ENCODE results near the gene ATN1.

The ATN1 gene

GRCh38 chr12:6921539-6921938 is 6.2 kb upstream of the ATN1 start:
- Histone ChIP-seq H3K4me3 (no peak overlapping the region), H3K27ac (no peak overlapping the region), H3K9ac (ENCODE audit: insufficient read length) (no peak overlapping the region), H3K9me3 (ENCODE audit: low read depth, low read length) (no peaks in the 10 kb centered on the region), H3K36me3 (ENCODE audit: insufficient read depth, low read length) (peaks cover 5% of the 10 kb centered on the region; the same call in 1 of the 2 replicates)
- TF ChIP-seq POLR2AphosphoS5 (IDR thresholded peaks at IDR 0.05; ENCODE audit: borderline replicate concordance, low read depth, low read length) (no peak), FOXP2 (optimal IDR thresholded peaks at IDR 0.05; ENCODE audit: control extremely low read depth, extremely low read length, insufficient read depth) (no peak), EZH2 (IDR thresholded peaks at IDR 0.05) (no peak)
- DNase-seq (ENCODE audit: low read depth, low spot score) = no peak

GRCh38 chr12:6921996-6922946 is 5.5 kb upstream of the ATN1 start:
- Histone ChIP-seq H3K9me3 (ENCODE audit: low read depth, low read length) (no peaks in the 10 kb centered on the region), H3K27ac (0 out of 2 replicates have a peak overlapping the region, but pooled peaks have one; percentile 19), H3K36me3 (ENCODE audit: insufficient read depth, low read length) (peaks cover 2% of the 10 kb centered on the region; the same call in 1 of the 2 replicates), H3K4me3 (no peak overlapping the region), H3K9ac (ENCODE audit: insufficient read length) (no peak overlapping the region)
- no peak for DNase-seq (ENCODE audit: low read depth, low spot score)
- TF ChIP-seq POLR2AphosphoS5 (IDR thresholded peaks at IDR 0.05; ENCODE audit: borderline replicate concordance, low read depth, low read length) (no peak), EZH2 (IDR thresholded peaks at IDR 0.05) (no peak), FOXP2 (optimal IDR thresholded peaks at IDR 0.05; ENCODE audit: control extremely low read depth, extremely low read length, insufficient read depth) (no peak)

- TF ChIP-seq FOXP2 (optimal IDR thresholded peaks at IDR 0.05; ENCODE audit: control extremely low read depth, extremely low read length, insufficient read depth) (no peak), POLR2AphosphoS5 (IDR thresholded peaks at IDR 0.05; ENCODE audit: borderline replicate concordance, low read depth, low read length) (no peak), EZH2 (IDR thresholded peaks at IDR 0.05) (no peak)
- no peak for DNase-seq (ENCODE audit: low read depth, low spot score)
- Histone ChIP-seq H3K27ac (0 out of 2 replicates have a peak overlapping the region, but pooled peaks have one; percentile 19), H3K9ac (ENCODE audit: insufficient read length) (no peak overlapping the region), H3K9me3 (ENCODE audit: low read depth, low read length) (no peaks in the 10 kb centered on the region), H3K4me3 (no peak overlapping the region), H3K36me3 (ENCODE audit: insufficient read depth, low read length) (no peaks in the 10 kb centered on the region; the same call in 1 of the 2 replicates)
Observed at GRCh38 chr12:6923003-6923732, 4.6 kb upstream of the ATN1 start.

- no peak for TF ChIP-seq FOXP2 (optimal IDR thresholded peaks at IDR 0.05; ENCODE audit: control extremely low read depth, extremely low read length, insufficient read depth)
- no peak for TF ChIP-seq POLR2AphosphoS5 (IDR thresholded peaks at IDR 0.05; ENCODE audit: borderline replicate concordance, low read depth, low read length)
- no peak for TF ChIP-seq EZH2 (IDR thresholded peaks at IDR 0.05)
- H3K9ac ChIP-seq (ENCODE audit: insufficient read length) = no peak overlapping the region
- DNase-seq (ENCODE audit: low read depth, low spot score) = no peak
- H3K36me3 ChIP-seq (ENCODE audit: insufficient read depth, low read length) = no peaks in the 10 kb centered on the region; the same call in 1 of the 2 replicates
- no peak overlapping the region for H3K27ac ChIP-seq
- no peak overlapping the region for H3K4me3 ChIP-seq
- H3K9me3 ChIP-seq (ENCODE audit: low read depth, low read length) = no peaks in the 10 kb centered on the region
Observed at GRCh38 chr12:6923851-6924250, 3.9 kb upstream of the ATN1 start.

GRCh38 chr12:6925239-6925539 is 2.6 kb upstream of the ATN1 start:
- peak overlapping the region; percentile 63 for H3K9ac ChIP-seq (ENCODE audit: insufficient read length)
- no peak for DNase-seq (ENCODE audit: low read depth, low spot score)

GRCh38 chr12:6925540-6926279 is 2.0 kb upstream of the ATN1 start:
- Histone ChIP-seq H3K36me3 (ENCODE audit: insufficient read depth, low read length) (no peaks in the 10 kb centered on the region; the same call in 1 of the 2 replicates), H3K9me3 (ENCODE audit: low read depth, low read length) (no peaks in the 10 kb centered on the region), H3K4me3 (peak overlapping the region; percentile 71), H3K27ac (peak overlapping the region; percentile 98), H3K9ac (ENCODE audit: insufficient read length) (peak overlapping the region; percentile 63)
- no peak for DNase-seq (ENCODE audit: low read depth, low spot score)
- TF ChIP-seq FOXP2 (optimal IDR thresholded peaks at IDR 0.05; ENCODE audit: control extremely low read depth, extremely low read length, insufficient read depth) (no peak), POLR2AphosphoS5 (IDR thresholded peaks at IDR 0.05; ENCODE audit: borderline replicate concordance, low read depth, low read length) (peak; percentile 56)

More at GRCh38 chr12:6925239-6925539, 2.6 kb upstream of the ATN1 start:
- H3K9me3 ChIP-seq (ENCODE audit: low read depth, low read length) = no peaks in the 10 kb centered on the region
- H3K36me3 ChIP-seq (ENCODE audit: insufficient read depth, low read length) = no peaks in the 10 kb centered on the region; the same call in 1 of the 2 replicates
- peak overlapping the region; percentile 98 for H3K27ac ChIP-seq
- no peak; the same call in 1 of the 2 replicates for TF ChIP-seq POLR2AphosphoS5 (IDR thresholded peaks at IDR 0.05; ENCODE audit: borderline replicate concordance, low read depth, low read length)
- TF ChIP-seq FOXP2 (optimal IDR thresholded peaks at IDR 0.05; ENCODE audit: control extremely low read depth, extremely low read length, insufficient read depth) = no peak
- TF ChIP-seq EZH2 (IDR thresholded peaks at IDR 0.05) = no peak
- peak overlapping the region; percentile 71 for H3K4me3 ChIP-seq

- Histone ChIP-seq H3K27ac (peak overlapping the region; percentile 63; the same call in 1 of the 2 replicates), H3K9ac (ENCODE audit: insufficient read length) (peak overlapping the region; percentile 93), H3K4me3 (peak overlapping the region; percentile 94), H3K9me3 (ENCODE audit: low read depth, low read length) (no peaks in the 10 kb centered on the region), H3K36me3 (ENCODE audit: insufficient read depth, low read length) (peaks cover 14% of the 10 kb centered on the region)
- DNase-seq (ENCODE audit: low read depth, low spot score) = no peak
- no peak for TF ChIP-seq POLR2AphosphoS5 (IDR thresholded peaks at IDR 0.05; ENCODE audit: borderline replicate concordance, low read depth, low read length)
- no peak for TF ChIP-seq EZH2 (IDR thresholded peaks at IDR 0.05)
- TF ChIP-seq FOXP2 (optimal IDR thresholded peaks at IDR 0.05; ENCODE audit: control extremely low read depth, extremely low read length, insufficient read depth) = no peak
Observed at GRCh38 chr12:6928022-6928702, 403 bp downstream of the ATN1 start.

All from SK-N-MC (cell line).